ENCODE results near the gene RGS6. TPM values are rescaled to one million over a fixed set of nuclear protein-coding genes. Genes with fewer than 3 reads are reported as not detected.

The RGS6 gene
- total RNA-seq, 4 donors from 2014 or later: 0.84 to 3.0 (median 1.7) TPM; not detected in 1

DNA sequence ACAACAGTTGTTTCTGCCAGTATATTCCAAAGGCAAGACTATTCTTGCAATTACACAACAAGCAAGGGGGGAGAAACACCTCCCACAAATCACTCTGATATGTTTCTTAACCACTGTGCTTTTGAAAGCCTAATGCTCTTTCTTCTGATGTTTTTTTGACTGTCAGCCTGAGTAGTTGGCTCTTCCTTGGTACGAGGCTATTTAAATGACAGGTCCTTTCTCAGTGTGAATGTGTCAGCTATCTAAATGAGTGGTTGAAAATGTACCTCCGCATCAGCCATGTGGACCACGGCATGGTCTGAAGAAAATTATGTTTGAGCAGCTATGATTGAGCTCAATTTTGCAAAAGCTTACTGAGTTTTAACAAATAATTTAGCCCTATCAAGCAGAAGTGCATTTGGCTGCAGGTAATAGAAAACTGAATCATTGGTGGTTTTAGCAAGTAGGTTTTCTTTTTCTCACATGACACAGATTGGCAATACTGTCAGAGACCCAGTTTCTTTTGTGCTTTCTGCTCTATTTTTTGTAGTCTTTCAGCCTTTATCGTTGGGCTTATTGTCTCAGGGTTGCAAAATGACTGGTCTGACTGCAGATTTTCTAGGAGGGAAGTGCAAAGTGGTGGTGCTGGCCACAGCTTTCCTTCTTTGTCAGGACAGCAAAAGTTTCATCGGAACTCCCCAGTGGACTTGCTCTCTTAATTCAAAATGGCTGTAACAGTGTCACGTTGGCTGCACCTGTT is 162.8 kb downstream of the RGS6 start:
- TF ChIP-seq, protein P1, sequence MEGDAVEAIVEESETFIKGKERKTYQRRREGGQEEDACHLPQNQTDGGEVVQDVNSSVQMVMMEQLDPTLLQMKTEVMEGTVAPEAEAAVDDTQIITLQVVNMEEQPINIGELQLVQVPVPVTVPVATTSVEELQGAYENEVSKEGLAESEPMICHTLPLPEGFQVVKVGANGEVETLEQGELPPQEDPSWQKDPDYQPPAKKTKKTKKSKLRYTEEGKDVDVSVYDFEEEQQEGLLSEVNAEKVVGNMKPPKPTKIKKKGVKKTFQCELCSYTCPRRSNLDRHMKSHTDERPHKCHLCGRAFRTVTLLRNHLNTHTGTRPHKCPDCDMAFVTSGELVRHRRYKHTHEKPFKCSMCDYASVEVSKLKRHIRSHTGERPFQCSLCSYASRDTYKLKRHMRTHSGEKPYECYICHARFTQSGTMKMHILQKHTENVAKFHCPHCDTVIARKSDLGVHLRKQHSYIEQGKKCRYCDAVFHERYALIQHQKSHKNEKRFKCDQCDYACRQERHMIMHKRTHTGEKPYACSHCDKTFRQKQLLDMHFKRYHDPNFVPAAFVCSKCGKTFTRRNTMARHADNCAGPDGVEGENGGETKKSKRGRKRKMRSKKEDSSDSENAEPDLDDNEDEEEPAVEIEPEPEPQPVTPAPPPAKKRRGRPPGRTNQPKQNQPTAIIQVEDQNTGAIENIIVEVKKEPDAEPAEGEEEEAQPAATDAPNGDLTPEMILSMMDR (IDR thresholded peaks at IDR 0.05): no peak
- no peak for TF ChIP-seq POLR2A (IDR thresholded peaks at IDR 0.05)
- no peak for DNase-seq (ENCODE audit: low spot score in 2 of 2)
- 75 to 80% methylated on average over 6 of the region's 6 CpGs for WGBS, 2 donors
- intact Hi-C loops (cut with DNase I; ENCODE audit: low total_unique reads): no loop called here
- no peak overlapping the region for H3K4me3 ChIP-seq (ENCODE audit: low read depth, poor library complexity, severe bottlenecking)

DNA sequence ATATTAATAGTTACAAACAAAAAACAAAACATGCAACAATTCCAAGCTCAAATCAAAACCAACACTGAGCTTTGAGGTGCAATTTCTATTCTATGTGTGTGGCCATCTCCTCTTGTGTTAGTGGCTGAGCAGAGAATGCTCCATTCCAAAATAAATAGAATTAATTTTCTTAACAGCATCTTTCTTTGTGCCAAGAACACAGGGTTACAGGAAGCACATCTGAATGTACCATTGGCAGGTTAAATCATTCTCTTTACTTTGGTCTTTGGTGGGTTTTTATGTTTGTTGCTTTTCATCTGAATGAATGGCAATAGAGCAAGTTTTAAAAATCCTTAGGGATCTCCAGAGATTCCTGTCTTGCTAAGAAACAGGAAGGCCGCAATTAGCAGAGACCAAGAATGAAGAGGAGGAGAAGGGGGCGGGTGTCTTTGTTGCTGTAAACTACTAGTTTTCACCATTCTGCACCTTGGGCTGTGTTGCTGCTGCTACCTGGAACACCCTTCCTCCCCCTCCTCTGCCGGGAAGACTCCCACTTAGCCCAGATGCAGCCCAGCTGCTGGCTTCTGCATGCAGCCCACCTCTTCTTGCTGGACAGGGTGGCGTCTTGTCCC is 165.0 kb downstream of the RGS6 start:
- H3K4me3 ChIP-seq (ENCODE audit: low read depth, poor library complexity, severe bottlenecking): no peak overlapping the region
- no peak for DNase-seq (ENCODE audit: low spot score in 2 of 2)
- 32 to 52% methylated on average over 4 of the region's 4 CpGs for WGBS, 2 donors
- intact Hi-C loops (cut with DNase I; ENCODE audit: low total_unique reads): no loop called here
- TF ChIP-seq, protein P1 (IDR thresholded peaks at IDR 0.05): no peak
- TF ChIP-seq POLR2A (IDR thresholded peaks at IDR 0.05): no peak

DNA sequence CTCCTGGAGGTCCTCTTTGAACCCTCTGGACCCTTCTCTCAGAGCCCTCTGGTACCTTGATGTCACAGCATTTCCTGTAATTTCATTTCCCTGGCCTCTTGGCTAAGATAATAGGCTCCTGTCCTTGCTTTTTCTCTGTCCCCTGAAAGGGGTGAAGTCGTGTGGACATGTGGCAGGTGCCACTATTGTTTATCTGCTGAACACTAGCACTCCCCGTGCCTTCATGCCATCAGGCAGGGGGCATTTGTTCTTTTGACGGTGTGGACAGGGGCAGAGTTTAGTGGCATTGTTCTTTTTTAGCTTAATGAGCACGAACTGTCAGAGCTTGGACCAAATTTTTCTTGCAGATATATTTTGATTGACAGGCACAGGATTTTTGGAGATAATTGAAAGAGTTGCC is 166.0 kb downstream of the RGS6 start:
- intact Hi-C loops (cut with DNase I; ENCODE audit: low total_unique reads): no loop called here
- TF ChIP-seq, protein P1 (IDR thresholded peaks at IDR 0.05): no peak
- no peak for TF ChIP-seq POLR2A (IDR thresholded peaks at IDR 0.05)
- H3K4me3 ChIP-seq (ENCODE audit: low read depth, poor library complexity, severe bottlenecking): no peak overlapping the region
- no peak for DNase-seq (ENCODE audit: low spot score in 2 of 2)
- WGBS, 2 donors: 66 to 76% methylated on average over 4 of the region's 4 CpGs

DNA sequence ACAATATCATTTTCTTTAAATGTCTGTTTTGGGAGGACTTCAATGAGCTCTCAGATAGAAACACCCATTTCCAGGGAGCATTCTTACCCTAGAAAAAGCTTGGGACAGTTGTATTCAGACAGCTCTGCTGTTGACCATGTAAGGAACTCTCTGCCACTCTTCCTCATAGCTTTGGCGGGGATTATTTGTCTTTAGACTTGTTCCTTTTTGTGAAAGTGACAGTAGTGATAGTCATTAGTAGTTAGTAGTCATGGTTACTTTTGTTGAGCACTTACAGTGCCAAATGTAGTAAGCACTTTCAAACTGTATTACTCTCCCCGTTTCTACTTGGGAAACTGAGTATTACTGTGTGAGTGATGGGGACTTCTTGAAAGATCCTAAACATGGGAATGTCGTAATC is 167.3 kb downstream of the RGS6 start:
- DNase-seq (ENCODE audit: low spot score in 2 of 2): no peak
- TF ChIP-seq POLR2A (IDR thresholded peaks at IDR 0.05): no peak
- TF ChIP-seq, protein P1 (IDR thresholded peaks at IDR 0.05): no peak
- intact Hi-C loops (cut with DNase I; ENCODE audit: low total_unique reads): no loop called here
- WGBS, 2 donors: 65 to 71% methylated on average over 3 of the region's 3 CpGs
- H3K4me3 ChIP-seq (ENCODE audit: low read depth, poor library complexity, severe bottlenecking): no peak overlapping the region

DNA sequence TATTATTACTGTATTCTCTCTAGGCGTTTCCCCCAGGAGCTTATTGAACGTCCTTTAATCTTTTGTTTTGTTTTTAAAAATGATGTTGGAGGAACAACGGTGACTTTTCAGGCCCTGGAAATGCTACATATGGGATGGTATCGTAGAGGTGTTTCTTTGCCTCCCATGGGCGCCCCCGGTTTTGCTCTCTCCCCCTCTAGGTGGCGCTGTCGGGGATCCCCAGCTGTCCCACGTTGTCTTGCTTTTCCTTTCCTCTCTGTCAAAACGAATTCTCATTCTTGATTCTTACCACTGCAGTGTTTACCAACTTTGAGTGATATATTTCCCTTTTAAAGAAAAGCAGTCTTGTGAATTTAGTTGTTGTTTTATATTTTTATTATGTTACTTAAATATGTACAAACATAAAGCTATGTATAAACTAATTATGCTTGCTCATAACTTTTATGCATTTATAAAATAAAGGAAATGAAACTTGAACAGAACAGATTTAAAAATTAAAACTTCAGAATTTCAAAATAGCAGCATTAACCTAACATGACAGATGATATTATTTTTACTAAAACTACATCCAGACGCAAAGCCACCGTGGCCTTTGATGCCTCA is 171.9 kb downstream of the RGS6 start:
- no peak for DNase-seq (ENCODE audit: low spot score in 2 of 2)
- TF ChIP-seq POLR2A (IDR thresholded peaks at IDR 0.05): no peak
- TF ChIP-seq, protein P1 (IDR thresholded peaks at IDR 0.05): no peak
- H3K4me3 ChIP-seq (ENCODE audit: low read depth, poor library complexity, severe bottlenecking): no peak overlapping the region
- intact Hi-C loops (cut with DNase I; ENCODE audit: low total_unique reads): no loop called here
- 46 to 49% methylated on average over 12 of the region's 12 CpGs for WGBS, 2 donors
